ENCODE results near the gene DHRS13.

DNA sequence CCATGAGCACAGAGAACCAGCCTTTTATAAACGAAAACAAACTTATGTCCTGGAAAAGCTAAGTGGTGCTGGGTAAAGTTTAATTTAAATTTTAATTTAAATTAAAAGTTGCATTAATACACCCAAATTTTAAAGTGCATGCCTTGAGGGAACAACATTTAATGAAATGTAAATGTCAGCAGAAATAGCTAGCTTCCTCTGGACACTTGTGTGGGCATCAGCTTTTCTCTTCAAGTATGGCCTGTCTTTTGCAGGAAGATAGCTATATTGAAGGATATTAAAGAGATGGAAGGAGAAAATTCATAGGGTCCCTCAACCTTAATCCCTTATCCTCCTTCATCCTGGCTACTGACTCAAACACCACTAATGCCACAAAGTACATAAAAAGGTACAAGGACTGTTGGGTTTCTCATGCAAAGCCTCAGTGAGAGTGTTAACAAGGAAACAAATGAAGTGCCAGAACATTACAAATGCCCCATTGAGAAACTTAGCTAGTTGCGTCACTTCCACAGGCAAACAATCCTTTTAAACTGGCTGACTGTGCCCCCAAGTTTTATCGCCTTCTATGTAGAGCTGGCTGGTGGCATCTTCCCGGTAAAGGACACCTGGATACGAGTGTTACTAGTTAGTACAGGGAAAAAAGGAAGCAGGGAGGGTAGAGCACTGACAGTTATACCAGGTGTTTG, 34.3 kb upstream of the DHRS13 start:
- TF ChIP-seq POLR2AphosphoS5 (IDR thresholded peaks at IDR 0.05; ENCODE audit: low read depth, low read length): no peak
- TF ChIP-seq, protein P1, sequence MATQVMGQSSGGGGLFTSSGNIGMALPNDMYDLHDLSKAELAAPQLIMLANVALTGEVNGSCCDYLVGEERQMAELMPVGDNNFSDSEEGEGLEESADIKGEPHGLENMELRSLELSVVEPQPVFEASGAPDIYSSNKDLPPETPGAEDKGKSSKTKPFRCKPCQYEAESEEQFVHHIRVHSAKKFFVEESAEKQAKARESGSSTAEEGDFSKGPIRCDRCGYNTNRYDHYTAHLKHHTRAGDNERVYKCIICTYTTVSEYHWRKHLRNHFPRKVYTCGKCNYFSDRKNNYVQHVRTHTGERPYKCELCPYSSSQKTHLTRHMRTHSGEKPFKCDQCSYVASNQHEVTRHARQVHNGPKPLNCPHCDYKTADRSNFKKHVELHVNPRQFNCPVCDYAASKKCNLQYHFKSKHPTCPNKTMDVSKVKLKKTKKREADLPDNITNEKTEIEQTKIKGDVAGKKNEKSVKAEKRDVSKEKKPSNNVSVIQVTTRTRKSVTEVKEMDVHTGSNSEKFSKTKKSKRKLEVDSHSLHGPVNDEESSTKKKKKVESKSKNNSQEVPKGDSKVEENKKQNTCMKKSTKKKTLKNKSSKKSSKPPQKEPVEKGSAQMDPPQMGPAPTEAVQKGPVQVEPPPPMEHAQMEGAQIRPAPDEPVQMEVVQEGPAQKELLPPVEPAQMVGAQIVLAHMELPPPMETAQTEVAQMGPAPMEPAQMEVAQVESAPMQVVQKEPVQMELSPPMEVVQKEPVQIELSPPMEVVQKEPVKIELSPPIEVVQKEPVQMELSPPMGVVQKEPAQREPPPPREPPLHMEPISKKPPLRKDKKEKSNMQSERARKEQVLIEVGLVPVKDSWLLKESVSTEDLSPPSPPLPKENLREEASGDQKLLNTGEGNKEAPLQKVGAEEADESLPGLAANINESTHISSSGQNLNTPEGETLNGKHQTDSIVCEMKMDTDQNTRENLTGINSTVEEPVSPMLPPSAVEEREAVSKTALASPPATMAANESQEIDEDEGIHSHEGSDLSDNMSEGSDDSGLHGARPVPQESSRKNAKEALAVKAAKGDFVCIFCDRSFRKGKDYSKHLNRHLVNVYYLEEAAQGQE (IDR thresholded peaks at IDR 0.05; ENCODE audit: insufficient read depth in 1 of 2, low read depth in 2 of 2, low read length in 2 of 2): no peak
- no peak for TF ChIP-seq SIN3A (IDR thresholded peaks at IDR 0.05; ENCODE audit: borderline replicate concordance, insufficient read depth, low read length)
- no peak for TF ChIP-seq TAF1 (IDR thresholded peaks at IDR 0.05; ENCODE audit: borderline replicate concordance, insufficient read depth, low read length)
- no peak for TF ChIP-seq FOXP2 (optimal IDR thresholded peaks at IDR 0.05; ENCODE audit: borderline replicate concordance, extremely low read depth, extremely low read length, insufficient read depth)
